ENCODE measurements around the gene CYFIP2.

The CYFIP2 gene

GRCh38 chr5:157279605-157280239 is 13.8 kb downstream of the CYFIP2 start:
- CTCF ChIA-PET = interaction anchor here (0.7 to 1.7 kb wide), 2 partner anchors 26 to 116 kb away, joined by 3 to 9 read pairs; no protein-coding TSS in a partner anchor
- no peak overlapping the region for H3K4me3 ChIP-seq (ENCODE audit: low read depth, low read length)
- no peaks in the 10 kb centered on the region for H3K4me1 ChIP-seq (ENCODE audit: control insufficient read depth, insufficient read depth, low read length)
- peaks cover 0 to under 1% of the 10 kb centered on the region in 2 experiments; a peak in 1 of 3 replicates for H3K36me3 ChIP-seq (ENCODE audit: control insufficient read depth in 2 of 2, insufficient read depth in 1 of 2, low read length in 2 of 2)
- POLR2A ChIA-PET = interaction anchor here (1.5 kb wide), 1 partner anchor 12 kb away, joined by 3 read pairs; no protein-coding TSS in a partner anchor
- TF ChIP-seq ZNF155 (tag by site-specific recombination; IDR thresholded peaks at IDR 0.05) (no peak), ZNF23 (tag by site-specific recombination; IDR thresholded peaks at IDR 0.05; ENCODE audit: borderline replicate concordance) (no peak), ZNF560 (tag by site-specific recombination; IDR thresholded peaks at IDR 0.05; ENCODE audit: borderline replicate concordance) (no peak), ZNF140 (tag by site-specific recombination; IDR thresholded peaks at IDR 0.05) (no peak), KLF7 (tag by site-specific recombination; IDR thresholded peaks at IDR 0.05; ENCODE audit: borderline replicate concordance) (no peak), ZSCAN30 (tag by site-specific recombination; IDR thresholded peaks at IDR 0.05) (no peak), ZEB2 (tag by site-specific recombination; IDR thresholded peaks at IDR 0.05) (no peak), GFI1B (tag by site-specific recombination; IDR thresholded peaks at IDR 0.05) (no peak), ZNF416 (tag by site-specific recombination; IDR thresholded peaks at IDR 0.05) (no peak), GLIS2 (tag by site-specific recombination; IDR thresholded peaks at IDR 0.05) (no peak), ZNF114 (tag by site-specific recombination; IDR thresholded peaks at IDR 0.05) (no peak), ZSCAN23 (tag by site-specific recombination; IDR thresholded peaks at IDR 0.05) (no peak), PATZ1 (tag by site-specific recombination; IDR thresholded peaks at IDR 0.05) (no peak), SP2 (tag by site-specific recombination; IDR thresholded peaks at IDR 0.05) (no peak), ZNF600 (tag by site-specific recombination; IDR thresholded peaks at IDR 0.05) (no peak), ZNF433 (tag by site-specific recombination; IDR thresholded peaks at IDR 0.05; ENCODE audit: low read depth) (no peak)
- no peaks in the 10 kb centered on the region for H3K9me3 ChIP-seq (ENCODE audit: control insufficient read depth, insufficient read depth, low read depth, low read length)
- no peak overlapping the region for H3K27ac ChIP-seq (ENCODE audit: extremely low read depth, low read depth, low read length)

- no peak overlapping the region for H3K27ac ChIP-seq (ENCODE audit: extremely low read depth, low read depth, low read length)
- H3K9me3 ChIP-seq (ENCODE audit: control insufficient read depth, insufficient read depth, low read depth, low read length) = no peaks in the 10 kb centered on the region
- CTCF ChIA-PET = no interaction called here
- H3K4me3 ChIP-seq (ENCODE audit: low read depth, low read length) = no peak overlapping the region
- no peaks in the 10 kb centered on the region for H3K4me1 ChIP-seq (ENCODE audit: control insufficient read depth, insufficient read depth, low read length)
- TF ChIP-seq ZNF629 (tag by site-specific recombination; IDR thresholded peaks at IDR 0.05) (peak; percentile 70), ZNF488 (tag by site-specific recombination; IDR thresholded peaks at IDR 0.05) (no peak), PRDM6 (tag by site-specific recombination; IDR thresholded peaks at IDR 0.05) (0 out of 2 replicates have a peak, but pooled peaks have one; percentile 28), PRDM1 (tag by site-specific recombination; IDR thresholded peaks at IDR 0.05) (no peak), ZBTB11 (tag by site-specific recombination; conservative IDR thresholded peaks at IDR 0.05; ENCODE audit: low read depth) (peak; percentile 53; the same call in 1 of the 2 replicates), ZNF621 (tag by site-specific recombination; IDR thresholded peaks at IDR 0.05) (no peak), MZF1 (tag by site-specific recombination; IDR thresholded peaks at IDR 0.05; ENCODE audit: borderline replicate concordance) (no peak), ATF2 (tag by site-specific recombination; IDR thresholded peaks at IDR 0.05; ENCODE audit: low read depth) (peak; percentile 10; the same call in 1 of the 2 replicates), ZNF558 (tag by site-specific recombination; IDR thresholded peaks at IDR 0.05) (no peak)
- H3K36me3 ChIP-seq (ENCODE audit: control insufficient read depth in 2 of 2, insufficient read depth in 1 of 2, low read length in 2 of 2) = peaks cover 0 to 12% of the 10 kb centered on the region in 2 experiments; a peak in 1 of 3 replicates
- POLR2A ChIA-PET = no interaction called here
Observed at GRCh38 chr5:157280927-157281326, 15.0 kb downstream of the CYFIP2 start.
